Measurements from ENCODE around the gene RIMBP2.

Gene RIMBP2

GRCh38 chr12:130573235-130573634, 142.9 kb downstream of the RIMBP2 start:
- no peak for DNase-seq

- peak in 2 of 56 donors; percentile 13 to 20 for DNase-seq
Observed at GRCh38 chr12:130572553-130572952, 143.5 kb downstream of the RIMBP2 start.

GRCh38 chr12:130571734-130572133, 144.4 kb downstream of the RIMBP2 start:
- no peak for DNase-seq

- DNase-seq: no peak
Observed at GRCh38 chr12:130571089-130571488, 145.0 kb downstream of the RIMBP2 start.

GRCh38 chr12:130569521-130569920, 146.6 kb downstream of the RIMBP2 start:
- DNase-seq: no peak

- DNase-seq: no peak
Observed at GRCh38 chr12:130568501-130568900, 147.6 kb downstream of the RIMBP2 start.

- no peak for DNase-seq
Observed at GRCh38 chr12:130568041-130568440, 148.1 kb downstream of the RIMBP2 start.

- no peak for DNase-seq
Observed at GRCh38 chr12:130566446-130567155, 149.5 kb downstream of the RIMBP2 start.

- DNase-seq: no peak
Observed at GRCh38 chr12:130565189-130565588, 150.9 kb downstream of the RIMBP2 start.

GRCh38 chr12:130563323-130563722, 152.8 kb downstream of the RIMBP2 start:
- DNase-seq: no peak

GRCh38 chr12:130562716-130563115, 153.4 kb downstream of the RIMBP2 start:
- no peak for DNase-seq

- DNase-seq: no peak
Observed at GRCh38 chr12:130560321-130560720, 155.8 kb downstream of the RIMBP2 start.

- no peak for DNase-seq
Observed at GRCh38 chr12:130559806-130560205, 156.3 kb downstream of the RIMBP2 start.

- DNase-seq: no peak
Observed at GRCh38 chr12:130557886-130558765, 158.0 kb downstream of the RIMBP2 start.

- no peak for DNase-seq
Observed at GRCh38 chr12:130557201-130557600, 158.9 kb downstream of the RIMBP2 start.

- DNase-seq: no peak
Observed at GRCh38 chr12:130556486-130557055, 159.5 kb downstream of the RIMBP2 start.

GRCh38 chr12:130555628-130556485, 160.2 kb downstream of the RIMBP2 start:
- DNase-seq: peak in 28 of 56 donors; percentile 8 to 62 (median 35)

GRCh38 chr12:130555221-130555620, 160.9 kb downstream of the RIMBP2 start:
- no peak for DNase-seq

- DNase-seq: no peak
Observed at GRCh38 chr12:130552483-130552996, 163.6 kb downstream of the RIMBP2 start.

GRCh38 chr12:130549361-130549760, 166.7 kb downstream of the RIMBP2 start:
- no peak for DNase-seq

Data from amygdala (tissue), 56 donors.